HS-27A (cell line): Measurements from ENCODE around the gene SGPP1.
"Not testable (repeated sequence)": the region's sequence is repeated elsewhere in the genome, so short reads cannot be mapped to it uniquely, and the experiment has no call there.

Source experiments
- DNase-seq: peaks from one replicate; pipeline ENCODE4 v3.0.0-alpha.2; 2012; ENCODE audit warnings: low read depth, missing footprints

SGPP1 gene

DNA sequence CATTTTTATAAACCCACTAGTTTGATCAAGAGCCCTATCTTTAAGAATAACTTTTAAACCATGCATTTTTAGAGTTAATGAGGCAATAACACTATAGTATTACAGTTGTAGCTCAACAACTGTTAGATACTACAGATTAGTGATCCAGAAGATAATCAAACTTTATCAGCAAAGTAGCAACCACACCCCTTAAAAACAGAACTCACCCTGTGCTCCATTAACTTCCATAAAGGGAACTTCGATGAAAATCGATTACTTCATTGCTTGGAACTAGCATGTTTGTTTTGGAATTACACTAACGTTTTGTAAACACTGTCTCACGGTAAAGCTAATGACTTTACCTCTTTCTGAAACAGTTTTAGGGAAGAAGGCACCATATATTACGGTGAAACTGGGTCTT, 1.4 kb downstream of the SGPP1 start:
- no peak for DNase-seq

DNA sequence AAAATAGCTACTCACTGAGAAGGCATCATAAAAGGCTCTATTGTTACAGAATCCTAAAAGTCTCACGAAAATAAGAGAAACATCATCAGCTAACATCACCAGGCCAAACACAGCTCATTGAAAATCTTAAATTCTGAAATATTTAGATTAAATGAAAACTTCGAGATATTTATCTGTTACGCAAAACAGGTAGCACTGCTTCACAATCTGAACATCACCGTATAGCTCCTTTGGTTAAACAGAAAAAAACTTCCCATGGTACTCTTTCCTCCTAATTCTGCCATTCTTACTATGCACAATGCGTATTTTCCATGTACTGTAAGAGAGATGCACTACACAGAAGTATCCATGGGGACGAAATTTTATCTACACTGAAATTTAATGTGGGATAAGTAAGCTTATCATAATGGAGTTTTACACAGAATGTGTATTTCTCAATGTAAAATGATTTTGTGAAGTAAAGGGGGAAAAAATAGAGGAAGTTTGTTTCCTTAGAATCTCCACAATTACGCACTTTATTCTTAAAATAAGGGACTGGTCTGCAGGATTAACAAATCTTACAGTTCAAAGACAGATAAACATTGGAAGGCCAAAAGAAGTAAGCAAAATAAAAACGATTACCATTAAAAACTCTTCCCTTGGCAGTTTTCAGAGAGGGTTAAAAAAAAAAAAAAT, 1.9 kb downstream of the SGPP1 start:
- no peak for DNase-seq

DNA sequence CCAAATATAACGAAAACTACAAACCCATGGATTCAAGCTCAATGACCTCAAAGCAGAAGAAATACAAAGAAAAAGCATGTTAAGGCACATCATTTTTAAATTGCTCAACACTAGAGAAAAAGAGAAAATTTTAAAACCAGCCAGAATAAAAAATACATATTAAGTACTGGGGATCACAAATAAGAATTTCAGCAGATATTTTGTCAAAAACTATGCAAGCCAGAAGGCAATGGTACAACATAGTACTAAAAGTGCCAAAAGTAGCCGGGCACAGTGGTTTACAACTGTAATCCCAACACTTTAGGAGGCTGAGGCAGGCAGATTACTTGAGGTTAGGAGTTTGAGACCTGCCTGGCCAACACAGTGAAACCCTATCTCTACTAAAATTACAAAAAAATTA, 10.2 kb downstream of the SGPP1 start:
- no peak for DNase-seq

DNA sequence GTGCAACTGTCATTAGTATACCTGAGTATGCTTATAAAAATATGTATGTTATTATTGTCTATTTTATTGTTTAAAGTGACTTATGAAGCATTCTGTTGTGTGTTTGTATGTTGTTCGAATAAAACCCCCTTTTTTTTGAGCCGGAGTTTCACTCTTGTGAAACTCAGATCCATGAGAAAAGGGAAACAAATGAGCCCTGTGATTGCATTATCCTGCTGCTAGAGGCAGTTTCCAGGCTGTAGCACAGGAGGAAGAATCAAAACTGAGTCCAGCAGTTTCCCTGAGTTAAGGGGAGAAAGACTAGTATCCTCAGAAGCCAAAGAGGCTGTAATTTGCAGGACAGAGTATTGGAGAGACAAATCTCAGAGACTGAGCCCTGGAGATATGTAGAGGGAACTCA, 12.5 kb downstream of the SGPP1 start:
- DNase-seq, result no peak

DNA sequence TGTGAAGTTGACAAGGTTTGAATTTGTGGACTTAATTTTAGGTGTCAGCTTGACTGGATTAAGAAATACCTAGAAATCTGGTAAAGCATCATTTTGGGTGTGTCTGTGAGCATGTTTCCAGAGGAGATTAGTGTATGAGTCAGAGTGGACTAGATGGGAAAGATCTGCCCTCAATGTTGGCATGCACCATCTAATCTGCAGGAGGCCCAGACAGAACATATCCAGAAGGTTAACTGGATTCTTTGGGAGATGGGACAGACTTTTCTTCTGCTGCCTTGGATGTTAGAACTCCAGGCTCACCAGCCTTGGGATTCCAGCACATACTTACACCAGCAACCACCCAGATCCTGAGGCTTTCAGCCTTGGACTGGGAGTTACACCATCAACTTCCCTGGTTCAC, 14.1 kb downstream of the SGPP1 start:
- DNase-seq, result peak; percentile 66

DNA sequence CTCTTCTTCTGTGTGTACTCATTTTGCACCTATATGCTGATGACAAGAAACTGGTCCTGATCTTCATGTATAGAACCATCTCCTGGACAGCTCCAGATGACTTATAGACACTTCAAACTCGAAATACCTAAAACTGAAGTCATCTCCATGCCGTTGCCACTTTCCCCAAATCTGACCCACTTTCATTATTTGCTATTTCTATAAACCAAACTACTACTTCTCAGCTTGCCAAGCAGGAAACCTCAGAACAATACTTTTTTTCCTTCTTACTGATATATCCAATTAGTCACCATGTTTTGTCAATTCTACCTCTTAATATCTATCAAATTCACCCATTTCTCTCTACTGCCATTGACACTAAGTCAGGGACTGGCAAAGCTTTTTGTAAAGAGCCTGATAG, 14.8 kb downstream of the SGPP1 start:
- DNase-seq, result no peak

DNA sequence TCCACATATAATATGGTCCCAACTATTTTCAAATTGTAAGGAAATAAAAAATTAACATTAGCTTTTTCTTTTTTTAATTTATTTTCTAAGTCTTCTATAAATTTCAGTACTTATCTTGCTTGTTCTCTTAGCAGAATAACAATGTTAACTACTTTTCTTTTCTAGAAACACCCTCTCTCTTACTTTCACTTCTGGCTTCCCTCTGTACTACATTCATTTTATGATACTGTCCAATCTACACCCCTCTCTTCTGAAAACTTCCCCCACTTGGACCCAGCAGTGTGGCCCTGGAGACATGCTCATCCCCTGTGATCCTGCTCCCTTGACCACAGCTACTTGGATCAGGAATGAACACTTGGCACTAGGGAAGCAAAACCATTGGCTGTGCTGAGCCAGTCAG, 15.7 kb downstream of the SGPP1 start:
- DNase-seq, result no peak

DNA sequence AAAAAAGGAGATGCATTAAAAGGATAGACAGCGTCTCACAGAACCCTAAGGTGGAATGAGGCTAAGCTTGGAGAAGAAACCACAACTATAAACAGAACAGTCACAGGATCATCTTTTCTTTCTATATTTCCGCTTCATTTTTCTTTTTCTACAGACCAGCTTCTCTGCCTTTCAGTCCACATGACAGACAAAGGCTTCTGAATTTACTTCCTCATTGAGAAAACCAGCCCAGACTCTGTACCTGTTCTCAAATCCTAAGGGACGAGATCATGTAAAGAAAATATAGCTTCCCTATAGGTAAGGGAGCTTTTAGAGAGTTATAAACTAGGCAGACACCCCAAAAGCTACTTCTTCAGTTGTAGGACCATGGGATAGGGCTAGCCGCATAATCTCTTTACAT, 17.4 kb downstream of the SGPP1 start:
- no peak for DNase-seq

DNA sequence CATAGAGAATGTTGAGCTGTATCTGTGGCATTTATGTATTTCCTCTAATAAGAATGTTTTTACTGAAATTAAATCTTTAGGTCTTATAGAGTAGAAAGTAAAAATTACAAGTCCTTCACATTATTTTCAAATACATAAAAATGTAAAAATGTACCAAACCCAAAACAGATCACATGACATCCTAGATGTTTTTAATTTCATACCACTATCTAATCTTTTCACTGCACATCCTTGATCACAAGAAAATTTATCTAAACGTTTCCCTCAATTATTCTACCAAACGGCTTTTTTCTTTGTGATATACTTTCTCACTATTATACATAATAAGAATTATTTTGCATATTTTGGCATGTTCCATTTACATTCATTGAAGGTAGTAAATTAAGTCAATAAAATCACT, 18.3 kb downstream of the SGPP1 start:
- no peak for DNase-seq

DNA sequence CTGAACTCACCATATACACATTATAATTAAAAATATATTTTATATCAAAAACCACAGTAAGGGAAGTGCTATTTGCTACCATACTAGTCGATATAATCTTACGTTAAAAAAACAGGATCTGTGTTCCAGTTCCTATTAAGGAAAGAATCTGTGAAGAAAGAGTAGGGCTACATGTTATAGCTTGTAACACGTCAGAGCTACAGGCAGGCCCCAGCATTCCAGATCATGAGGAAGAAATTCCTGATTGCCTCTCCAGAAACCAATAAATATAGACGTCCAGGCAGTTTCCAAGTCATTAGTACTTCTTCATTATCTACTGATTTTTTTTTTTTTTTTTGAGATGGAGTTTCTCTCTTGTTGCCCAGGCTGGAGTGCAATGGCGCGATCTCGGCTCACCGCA, 20.6 kb downstream of the SGPP1 start:
- DNase-seq, result no peak

DNA sequence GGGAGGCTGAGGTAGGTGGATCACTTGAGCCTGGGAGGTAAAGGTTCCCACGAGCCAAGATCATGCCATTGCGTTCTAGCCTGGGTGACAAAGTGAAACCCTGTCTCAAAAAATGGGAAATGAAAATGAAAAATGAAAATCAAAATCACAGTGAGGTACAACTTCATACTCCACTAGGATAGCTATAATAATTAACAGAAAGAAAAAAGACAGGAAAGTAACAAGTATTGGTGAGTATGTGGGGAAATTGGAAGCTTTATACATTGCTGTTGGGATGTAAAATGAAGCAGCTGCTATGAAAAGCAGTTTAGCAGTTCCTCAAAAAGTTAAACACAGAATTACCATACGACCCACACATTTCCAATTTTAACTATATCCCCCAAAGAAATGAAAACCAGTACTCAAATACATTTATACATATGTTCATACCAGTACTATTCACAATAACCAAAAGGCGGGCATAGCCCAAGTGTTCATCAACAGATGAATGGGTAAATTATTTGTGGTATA, 22.2 kb downstream of the SGPP1 start:
- no peak for DNase-seq

DNA sequence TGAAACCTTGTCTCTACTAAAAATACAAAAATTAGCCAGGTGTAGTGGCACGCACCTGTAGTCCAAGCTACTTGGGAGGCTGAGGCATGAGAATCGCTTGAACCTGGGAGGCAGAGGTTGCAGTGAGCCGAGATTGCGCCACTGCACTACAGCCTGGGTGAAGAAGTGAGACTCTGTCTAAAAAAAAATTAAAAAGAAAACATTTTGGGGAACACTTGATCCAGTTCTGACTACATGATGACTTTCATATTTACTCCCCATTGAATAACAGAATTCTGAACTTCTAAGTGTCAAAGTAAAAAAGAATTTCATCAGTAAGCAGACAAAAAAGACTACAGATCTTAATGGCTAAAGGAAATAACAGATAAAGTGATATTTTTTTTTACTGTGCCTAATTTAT, 25.3 kb downstream of the SGPP1 start:
- not testable (repeated sequence) for DNase-seq

DNA sequence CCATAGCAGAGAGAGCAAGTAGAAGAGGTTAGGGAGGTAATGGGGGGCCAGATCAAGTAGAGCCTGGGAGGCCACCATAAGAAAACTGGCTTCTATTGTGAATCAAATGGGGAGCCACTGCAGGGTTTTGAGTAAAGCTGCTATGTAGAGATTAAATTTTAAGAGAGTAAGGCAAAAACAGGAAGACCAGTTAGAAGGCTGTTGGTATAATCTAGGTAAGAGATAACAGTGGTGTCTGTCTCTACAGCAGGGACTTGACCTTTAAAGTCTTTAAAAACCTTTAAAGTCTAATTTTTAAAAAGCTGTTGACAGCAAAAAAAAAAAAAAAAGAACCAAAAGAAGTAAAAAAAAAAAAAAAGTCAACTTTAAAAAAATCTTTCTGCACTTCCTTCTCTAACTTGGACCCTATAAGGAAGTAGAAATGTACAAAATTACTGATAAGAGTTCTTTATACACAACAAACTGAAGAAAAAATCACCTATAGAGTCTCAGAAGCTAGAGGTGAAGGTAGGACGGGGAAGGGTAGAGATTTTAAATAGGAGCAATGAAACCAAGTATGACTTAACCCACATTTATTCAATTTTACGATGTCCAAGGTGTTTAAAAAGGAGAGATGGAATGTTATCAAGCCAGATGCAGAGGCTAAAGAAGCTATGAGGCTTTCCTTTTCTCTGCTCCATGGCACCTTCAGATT, 26.1 kb downstream of the SGPP1 start:
- DNase-seq, result no peak

DNA sequence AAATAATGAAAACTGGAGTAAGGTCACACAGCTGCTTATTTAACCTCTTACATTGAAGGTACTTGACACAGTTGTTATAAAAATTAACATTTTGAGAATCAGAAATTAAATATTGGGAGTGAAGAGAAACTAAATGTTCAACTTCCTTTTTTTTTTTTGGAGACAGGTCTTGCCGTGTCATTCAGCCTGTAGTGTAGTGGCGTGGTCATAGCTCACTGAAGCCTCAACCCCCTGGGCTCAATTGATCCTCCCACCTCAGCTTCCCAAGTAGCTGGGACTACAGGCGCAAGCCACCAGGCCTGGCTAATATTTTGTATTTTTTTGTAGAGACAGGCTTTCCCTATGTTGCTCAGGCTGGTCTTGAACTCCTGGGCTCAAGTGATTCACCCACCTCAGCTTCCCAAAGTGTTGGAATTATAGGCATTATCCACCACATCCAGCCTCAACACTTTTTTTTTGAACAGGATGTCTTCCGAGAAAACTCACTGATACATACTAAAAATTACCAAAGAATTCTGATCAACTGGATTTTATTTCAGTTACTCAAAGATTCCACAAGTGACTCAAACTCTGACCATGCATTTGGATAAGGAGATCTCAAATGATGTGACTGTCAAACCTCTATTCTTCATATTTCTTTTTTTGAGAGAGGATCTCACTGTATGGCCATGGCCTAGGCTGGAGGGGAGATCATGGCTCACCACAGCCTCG, 35.4 kb downstream of the SGPP1 start:
- DNase-seq, result no peak

DNA sequence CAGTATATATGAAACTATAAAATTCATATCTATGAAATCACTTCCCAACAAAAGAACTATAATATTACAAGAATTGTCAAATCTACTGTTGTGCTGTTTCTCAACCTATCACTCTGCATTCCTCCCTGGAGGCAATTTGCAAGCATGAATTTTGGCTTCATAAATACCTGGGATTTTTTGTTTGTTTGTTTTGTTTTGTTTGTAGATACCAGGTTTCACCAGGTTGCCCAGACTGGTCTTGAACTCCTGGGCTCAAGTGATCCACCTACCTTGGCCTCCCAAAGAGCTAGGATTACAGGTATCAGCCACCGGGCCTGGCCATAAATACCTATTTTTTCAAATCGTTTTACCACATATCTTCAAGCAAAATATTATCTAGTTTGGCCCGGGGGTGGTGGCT, 38.7 kb downstream of the SGPP1 start:
- DNase-seq, result no peak

DNA sequence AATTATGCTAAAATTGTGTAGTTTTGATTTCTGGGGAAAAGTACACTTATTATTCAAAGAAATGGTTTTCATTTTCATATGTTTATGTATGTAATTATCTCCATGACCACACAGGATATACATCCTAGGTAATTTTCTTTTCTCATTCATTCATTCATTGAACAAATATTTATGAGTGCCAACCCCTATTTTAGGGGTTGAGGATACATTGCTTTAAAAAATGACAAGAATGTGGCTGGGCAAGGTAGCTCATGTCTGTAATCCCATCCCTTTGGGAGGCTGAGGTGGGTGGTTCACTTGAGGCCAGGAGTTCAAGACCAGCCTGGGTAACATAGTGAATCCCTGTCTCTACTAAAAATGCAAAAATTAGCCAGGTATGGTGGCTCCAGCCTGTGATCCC, 40.9 kb downstream of the SGPP1 start:
- no peak for DNase-seq

DNA sequence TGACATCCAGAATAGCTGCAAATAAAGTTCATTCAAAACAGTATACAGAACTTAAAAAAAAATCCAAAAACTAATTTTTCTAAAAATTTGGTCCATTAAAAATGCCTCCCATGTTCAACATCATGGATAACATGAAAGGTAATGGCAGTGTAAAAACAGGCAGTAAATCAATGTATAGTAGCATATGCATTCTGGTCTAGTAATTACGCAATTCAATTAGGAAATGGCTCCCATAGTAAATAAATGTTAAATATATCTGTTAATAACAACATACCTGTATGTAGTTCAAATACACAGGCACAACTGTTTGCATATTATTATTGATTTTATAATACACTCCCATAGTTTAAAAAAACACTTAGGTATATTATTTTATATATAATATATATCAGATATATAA, 42.5 kb downstream of the SGPP1 start:
- no peak for DNase-seq

DNA sequence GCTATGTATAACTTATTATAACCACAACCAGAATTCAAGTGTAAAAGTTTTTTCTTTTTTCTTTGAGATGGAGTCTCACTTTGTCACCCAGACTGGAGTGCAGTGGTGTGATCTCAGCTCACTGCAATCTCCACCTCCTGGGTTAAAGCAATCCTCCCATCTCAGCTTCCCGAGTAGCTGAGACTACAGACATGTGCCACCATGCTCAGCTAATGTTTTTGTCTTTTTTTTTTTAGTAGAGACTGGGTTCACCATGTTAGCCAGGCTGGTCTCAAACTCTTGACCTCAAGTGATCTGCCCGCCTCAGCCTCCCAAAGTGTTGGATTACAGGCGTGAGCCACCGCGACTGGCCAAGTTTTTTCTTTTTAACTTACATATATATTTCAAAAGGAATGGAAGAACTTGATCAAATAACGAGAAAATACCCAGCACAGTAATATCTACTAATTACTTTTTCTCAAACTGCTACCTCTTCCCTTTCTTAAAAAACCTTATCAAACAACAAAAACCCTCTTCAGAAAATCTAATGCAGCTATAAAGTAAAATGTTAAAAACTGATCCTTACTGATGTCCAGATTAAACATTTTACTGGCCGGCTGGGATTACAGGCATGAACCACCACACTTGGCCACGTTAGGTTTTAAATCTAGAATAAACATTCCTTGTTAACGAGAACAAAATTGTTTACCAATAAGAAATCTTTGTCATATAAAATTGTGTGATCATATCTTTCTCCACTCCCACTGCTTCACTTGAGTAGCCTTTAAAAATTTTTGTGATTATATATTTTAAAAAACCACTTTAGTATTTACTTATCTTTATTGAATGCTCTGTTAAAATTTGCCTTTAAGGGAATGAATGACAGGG, 44.9 kb downstream of the SGPP1 start:
- no peak for DNase-seq

DNA sequence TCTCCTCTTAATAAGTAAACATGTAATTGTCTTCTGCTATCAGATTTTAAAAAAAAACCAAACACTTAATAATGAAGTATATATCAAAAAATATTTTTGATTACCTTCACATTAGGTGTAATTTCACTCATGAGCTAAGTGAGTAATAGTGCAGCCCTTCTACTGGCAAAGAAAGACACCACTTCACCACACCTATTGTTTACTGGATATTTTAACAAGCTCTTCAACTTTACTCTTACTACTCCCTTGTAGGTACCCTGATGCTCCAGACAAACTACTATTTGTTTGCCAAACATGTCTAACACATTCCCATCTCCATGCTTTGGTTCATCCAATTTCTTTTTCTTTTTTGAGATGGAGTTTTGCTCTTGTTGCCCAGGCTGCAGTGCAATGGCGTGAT, 49.3 kb downstream of the SGPP1 start:
- no peak for DNase-seq

DNA sequence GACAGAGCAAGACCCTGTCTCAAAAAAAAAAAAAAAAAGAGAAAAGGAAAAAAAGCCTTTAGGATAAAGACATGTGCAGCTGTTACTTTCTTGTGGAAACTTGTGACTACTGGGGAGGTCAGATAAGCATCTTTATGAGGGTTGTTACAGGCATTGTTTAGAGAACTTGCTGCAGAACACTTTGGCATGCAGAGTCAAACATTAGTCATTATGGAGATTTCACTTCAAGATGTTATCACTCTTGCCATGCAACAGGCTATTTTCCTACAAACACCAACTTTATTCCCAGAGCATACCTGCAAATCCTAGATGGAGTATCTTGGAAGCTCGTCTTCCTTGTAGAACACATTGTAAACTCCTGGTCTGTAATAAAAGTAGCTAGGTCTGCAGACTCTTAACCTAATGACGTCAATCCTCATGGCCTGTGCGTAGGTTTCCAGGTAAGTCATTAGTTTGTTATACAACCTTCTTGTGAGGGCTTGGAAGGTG, 49.9 kb downstream of the SGPP1 start:
- DNase-seq, result peak; percentile 17

DNA sequence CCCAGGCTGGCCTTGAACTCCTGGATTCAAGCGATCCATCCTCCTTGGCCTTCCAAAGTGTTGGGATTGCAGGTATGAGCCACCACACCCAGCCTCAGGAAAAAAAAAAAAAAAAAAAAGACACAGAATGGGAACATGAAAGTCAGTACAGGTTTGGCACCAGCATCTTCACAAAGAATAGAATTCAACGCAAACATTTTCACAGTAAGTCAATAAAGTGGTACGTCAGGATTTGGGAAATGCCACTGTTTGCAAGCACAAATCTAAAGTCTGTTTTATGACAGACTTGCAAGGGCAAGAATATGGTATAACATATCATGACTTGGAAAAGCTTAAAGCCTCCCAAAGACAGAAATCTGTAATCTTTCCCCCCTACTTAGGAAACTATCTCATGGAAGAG, 51.2 kb downstream of the SGPP1 start:
- DNase-seq, result no peak

DNA sequence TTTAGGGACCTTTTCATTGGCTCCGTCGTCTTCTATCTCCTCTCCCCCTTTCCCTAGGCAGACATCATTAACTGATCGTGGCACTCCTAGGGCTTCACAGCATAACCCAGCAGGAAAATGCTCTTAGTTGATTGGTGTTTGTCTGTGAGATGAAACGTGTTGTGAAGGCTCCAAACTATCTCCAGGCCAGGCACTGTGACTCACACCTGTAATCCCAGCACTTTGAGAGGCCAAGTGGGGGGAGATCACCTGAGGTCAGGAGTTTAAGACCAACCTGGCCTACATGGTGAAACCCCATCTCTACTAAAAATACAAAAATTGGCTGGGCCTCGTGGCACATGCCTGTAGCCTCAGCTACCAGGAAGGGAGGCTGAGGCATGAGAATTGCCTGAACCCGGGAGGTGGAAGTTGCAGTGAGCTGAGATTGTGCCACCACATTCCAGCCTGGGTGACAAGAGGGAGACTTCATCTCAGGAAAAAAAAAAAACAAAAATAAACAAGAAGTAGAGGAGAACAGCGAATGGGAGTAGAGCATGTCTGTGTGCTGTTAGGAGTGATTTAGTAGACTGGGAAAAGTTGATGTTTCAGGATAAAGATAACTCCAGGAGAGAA, 53.9 kb downstream of the SGPP1 start:
- DNase-seq, result no peak
